Measurements from ENCODE around the gene HEATR9.

GRCh38 chr17:35906926-35907637, 38.4 kb upstream of the HEATR9 start:
- no peak for TF ChIP-seq CTCF (IDR thresholded peaks at IDR 0.05)
- TF ChIP-seq POLR2A (IDR thresholded peaks at IDR 0.05): no peak

Data from testis (tissue), 2 donors.